Activated CD8-positive, alpha-beta memory T cell treated with anti-CD3 and anti-CD28 coated beads for 4 hours (primary cell): Measurements from ENCODE around the gene GPR150.
"Not testable (repeated sequence)": the region's sequence is repeated elsewhere in the genome, so short reads cannot be mapped to it uniquely, and the experiment has no call there.

Experiments used
- DNase-seq, 2 donors: peaks; one replicate each; pipeline ENCODE4 v3.0.0-alpha.2; 2020; ENCODE audit warnings: low read depth in 2 of 2

The GPR150 gene

DNA sequence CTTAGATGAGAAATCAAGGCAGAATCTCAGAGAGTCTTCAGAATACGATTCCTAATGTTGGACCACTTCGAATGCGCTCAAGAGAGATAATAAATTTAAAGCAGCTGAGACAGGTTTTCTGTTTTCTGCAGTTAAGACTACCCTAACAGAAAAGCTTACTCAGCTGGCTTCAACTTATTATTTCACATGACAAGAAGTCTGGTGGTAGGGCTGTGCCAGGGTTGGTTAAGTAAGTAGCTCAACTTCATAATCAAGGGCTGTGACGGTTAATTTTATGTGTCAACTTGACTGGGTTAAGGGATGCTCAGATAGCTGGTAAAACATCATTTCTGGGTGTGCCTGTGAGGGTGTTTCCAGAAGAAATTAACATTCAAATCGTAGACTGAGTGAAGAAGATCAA, 3.8 kb downstream of the GPR150 start:
- no peak for DNase-seq

DNA sequence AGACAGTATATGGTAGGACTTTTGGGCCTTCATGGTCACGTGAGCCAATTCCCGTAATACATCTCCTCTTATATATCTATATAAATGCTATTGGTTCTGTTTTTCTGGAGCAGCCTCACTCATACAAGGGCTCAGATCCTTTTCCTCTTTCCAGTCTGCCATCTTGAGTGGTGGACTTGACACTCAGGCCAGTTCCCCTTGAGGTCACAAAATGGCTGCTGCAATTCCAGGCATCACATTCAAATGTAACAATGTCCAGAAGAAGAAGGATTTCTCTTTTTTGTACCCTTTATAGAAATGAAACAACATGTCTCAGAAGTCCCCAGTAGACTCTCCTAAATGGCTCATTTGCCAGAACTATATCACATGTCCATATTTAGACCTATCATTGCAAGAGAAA, 4.5 kb downstream of the GPR150 start:
- no peak for DNase-seq

DNA sequence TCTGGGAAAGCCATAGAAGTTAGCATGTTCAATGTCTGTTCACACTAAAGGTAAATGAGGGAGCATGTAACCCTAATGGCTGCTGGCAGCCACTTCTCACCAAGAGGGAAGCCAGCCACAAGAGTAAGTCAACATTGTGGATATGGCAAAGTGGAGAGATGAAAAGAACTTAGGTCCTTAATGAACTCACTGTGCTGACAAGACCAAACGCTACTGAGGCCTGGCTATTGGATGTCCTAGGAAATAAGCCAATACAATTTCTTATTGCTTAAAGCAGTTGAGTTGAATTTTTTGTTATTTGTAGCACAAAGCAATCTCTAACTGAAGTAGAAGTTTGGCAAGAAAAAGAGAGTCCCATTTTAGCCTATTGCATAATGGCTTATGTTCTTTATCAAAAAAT, 6.8 kb downstream of the GPR150 start:
- no peak for DNase-seq

DNA sequence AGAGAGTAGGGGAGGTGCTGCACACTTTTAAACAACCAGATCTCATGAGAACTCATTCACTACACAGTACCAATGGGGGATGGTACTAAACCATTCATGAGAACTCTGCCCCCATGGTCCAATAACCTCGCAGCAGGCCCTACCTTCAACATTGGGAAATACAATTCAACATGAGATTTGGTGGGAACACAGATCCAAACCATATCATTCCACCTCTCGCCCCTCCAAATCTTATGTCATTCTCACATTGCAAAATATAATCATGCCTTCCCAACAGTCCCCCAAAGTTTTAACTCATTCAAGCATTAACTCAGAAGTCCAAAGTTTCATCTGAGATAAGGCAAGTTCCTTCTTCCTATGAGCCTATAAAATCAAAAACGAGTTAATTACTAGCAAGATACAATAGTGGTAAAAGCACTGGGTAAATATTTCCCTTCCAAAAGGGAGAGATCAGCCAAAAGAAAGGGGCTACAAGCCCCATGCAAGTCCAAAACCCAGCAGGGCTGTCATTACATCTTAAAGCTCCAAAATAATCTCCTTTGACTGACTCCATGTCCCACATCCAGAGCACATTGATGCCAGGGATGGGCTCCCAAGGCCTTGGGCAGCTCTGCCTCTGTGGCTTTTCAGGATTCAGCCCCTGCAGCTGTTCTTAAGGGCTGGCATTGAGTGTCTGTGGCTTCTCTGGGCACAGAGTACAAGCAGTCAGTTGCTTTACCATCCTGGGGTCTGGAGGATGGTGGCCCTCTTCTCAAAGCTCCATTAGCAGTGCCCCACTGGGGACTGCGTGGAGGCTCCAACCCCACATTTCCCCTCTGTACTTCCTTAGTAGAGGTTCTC, 8.3 kb downstream of the GPR150 start:
- DNase-seq = no peak

DNA sequence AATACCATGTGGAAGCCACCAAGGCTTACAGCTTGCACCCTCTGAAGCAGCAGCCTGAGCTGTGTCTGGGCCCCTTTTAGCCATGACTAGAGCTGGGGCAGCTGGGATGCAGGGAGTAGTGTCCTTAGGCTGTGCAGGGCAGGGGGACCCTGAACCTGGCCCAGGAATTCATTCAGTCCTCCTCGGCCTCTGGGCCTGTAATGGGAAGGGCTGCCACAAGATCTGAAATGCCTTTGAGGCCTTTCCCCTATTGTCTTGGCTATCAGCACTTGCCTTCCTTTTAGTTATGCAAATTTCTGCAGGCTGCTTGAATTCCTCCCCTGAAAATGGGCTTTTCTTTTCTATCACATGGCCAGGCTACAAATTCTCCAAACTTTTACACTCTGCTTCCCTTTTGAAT, 9.0 kb downstream of the GPR150 start:
- DNase-seq = no peak

DNA sequence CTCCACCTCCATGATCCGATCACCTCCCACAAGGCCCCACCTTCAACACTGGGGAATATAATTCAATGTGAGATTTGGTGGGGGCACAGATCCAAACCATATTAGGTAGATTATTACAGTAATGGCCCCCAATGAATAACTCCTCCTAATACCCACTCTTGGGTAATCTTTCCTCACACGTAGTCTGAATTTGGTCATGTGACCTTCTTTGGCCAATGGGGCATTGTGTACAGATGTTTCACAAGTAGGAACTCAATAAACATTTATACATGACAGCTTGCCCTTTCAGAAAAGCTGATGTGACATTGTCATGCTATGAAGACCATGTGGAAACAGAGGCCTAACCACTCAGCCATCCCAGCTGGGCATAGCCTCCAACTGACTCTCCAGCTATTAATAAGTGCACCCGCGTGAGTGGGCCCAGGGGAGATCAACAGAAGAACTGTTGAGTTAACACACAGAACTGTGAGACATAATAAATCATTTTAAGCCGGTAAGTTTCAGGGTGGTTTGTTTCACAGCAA, 10.6 kb downstream of the GPR150 start:
- no peak for DNase-seq

DNA sequence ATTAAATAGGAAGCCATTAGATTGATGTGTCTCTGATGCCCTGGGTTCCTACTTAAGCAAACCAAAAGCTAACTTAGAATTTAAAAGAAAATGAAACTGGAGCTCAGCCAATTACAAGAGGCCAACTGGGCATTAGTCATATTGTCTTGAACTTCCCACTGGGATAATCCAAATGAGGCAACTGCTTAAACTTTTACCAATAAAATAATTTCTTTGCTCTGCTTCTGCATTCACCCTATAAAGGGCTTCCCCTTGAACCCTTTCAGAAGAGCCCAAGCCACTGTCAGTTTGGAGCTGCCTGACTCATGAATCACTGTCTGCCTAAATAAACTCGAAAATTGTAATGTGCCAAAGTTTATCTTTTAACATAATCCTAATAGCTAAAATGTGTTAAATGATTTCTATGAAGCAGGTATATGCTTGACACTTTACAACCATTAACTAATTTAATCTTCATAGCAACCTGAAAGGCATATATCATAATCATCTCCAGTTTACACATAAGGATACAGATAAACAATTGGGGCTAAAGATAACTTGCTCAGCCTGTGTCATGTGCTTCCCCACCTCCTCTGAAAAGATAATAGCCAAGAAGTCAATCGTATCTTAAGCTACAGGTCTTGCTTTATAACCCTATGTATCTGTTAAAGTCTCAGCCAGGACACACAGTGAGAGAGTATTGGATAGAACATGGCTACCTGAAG, 11.5 kb downstream of the GPR150 start:
- no peak for DNase-seq

DNA sequence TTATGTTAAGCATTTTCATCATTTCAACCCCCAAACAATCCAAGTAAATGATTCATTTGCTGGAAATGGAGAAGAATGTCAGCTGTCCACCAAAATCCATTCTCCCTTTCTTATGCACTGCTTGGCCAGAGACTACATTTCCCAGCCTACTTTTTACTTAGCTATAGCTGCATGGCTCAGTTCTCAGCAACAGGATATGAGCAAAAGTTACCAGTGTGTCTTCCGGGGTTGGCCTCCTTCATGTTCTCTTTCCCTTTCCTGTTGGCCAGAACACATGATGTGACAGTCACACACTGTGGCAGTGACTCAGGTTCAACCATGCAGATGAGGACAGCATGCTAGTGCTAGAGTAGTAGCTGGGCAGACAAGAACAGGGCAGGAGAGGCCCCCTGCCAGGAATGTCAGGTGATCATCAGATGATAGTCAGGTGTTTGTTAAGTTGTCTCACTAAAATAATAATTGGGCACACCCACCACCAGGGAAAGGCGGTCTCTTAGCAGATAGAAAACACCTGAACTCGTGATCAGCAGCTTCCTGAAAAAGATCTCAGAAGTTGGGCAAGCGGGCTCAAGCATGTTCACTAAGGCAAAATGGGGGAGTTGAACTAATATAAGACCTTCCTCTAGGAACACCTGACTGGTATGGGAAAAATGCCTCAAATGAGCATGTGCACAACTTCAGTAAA, 12.2 kb downstream of the GPR150 start:
- peak; percentile 28 to 61 for DNase-seq

DNA sequence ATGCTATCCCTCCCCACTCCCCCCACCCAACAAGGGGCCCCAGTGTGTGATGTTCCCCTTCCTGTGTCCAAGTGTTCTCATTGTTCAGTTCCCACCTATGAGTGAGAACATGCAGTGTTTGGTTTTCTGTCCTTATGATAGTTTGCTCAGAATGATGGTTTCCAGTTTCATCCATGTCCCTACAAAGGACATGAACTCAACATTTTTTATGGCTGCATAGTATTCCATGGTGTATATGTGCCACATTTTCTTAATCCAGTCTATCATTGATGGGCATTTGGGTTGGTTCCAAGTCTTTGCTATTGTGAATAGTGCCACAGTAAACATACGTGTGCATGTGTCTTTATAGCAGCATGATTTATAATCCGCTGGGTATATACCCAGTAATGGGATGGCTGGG, 13.1 kb downstream of the GPR150 start:
- DNase-seq = not testable (repeated sequence)

DNA sequence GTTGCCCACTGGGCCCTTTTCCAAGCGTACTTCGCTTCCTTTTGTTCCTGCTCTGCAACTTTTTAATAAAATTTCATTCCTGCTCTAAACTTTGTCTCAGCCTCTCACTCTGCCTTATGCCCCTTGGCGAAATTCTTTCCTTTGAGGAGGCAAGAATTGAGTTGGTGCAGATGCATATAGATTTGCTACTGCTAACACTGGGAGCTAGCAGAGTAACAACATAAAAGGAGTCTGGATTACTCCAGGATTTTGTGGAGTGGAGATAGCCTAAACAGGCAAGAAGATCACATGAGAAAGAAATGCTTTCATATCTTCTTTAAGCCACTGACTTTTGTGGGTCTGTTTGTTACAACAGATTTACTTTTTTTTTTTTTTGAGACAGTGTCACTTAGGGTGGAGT, 13.8 kb downstream of the GPR150 start:
- no peak for DNase-seq

DNA sequence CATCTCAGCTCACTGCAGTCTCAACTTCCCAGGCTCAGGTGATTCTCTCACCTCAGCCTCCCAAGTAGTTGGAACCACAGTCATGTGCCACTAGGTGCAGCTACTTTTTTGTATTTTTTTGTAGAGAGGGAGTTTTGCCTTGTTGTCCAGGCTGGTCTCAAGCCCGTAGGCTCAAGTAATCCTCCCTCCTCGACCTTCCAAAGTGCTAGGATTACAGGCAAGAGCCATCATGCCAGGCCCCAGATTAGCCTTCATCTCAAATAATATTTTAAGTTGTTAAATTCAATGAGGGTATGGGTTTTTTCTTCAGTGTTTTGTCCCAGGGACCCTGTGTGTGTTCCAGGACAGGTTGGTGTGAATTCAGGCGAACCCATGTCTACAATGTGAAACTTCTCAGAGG, 14.2 kb downstream of the GPR150 start:
- no peak for DNase-seq

DNA sequence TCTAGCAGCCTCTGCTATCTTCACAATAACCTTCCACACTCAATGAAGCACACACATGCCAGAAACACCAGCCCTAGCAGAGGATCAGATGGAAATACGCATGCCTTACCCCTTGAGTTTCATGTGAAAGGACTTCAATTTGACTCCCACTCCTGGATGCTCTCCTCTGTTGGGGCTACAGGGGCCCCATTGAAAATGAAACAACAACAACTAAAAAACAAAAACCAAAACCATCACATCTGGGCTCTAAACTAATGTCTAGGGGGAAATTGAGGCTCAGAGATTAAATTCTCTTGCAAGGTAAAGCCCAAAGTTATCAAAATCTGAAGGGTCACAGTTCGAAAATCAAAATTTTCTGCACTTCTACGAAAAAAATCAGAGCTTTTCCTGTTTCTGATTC, 18.7 kb downstream of the GPR150 start:
- DNase-seq = no peak

DNA sequence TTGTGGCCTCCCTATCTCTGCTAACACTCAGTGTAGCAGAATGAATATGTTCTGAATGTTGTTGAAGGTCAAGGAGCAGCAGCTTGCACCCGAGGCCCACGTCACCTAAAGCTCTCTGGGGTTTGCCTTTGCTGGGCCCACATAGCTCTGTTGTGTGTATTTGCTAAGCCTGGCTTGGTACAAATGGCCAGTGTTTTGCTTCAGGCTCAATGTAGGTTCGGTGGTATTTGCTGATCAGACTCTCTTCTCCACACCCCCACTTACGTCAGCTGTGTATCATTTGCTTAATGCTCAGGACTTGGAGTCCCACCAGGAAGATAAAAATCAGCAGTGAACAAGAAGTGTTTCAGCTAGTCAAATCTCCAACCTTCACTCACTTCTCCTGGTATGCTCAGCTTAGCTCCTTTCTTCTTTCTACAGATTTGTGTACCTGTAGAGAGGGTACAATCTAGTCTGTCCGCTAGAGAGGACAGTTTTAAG, 21.9 kb downstream of the GPR150 start:
- DNase-seq = no peak

DNA sequence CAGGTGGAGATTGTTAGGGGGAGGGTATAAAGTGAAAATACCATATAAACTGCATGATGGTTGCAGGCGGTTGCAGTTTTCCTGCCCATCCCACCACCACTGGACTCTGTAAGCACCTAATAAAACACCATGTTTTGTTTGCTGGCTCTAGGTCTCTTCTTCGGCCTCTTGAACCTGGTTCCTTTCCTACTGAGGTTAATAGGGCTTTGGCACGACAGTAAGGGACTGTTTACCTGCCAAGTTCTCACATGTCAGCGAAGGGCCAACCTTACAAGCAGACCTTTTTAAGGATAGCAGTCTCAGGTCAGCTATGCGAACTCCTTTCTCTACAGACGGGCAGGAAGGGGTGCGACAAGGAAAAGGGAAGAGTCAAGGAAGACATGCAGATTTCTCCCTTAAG, 23.3 kb downstream of the GPR150 start:
- no peak for DNase-seq

DNA sequence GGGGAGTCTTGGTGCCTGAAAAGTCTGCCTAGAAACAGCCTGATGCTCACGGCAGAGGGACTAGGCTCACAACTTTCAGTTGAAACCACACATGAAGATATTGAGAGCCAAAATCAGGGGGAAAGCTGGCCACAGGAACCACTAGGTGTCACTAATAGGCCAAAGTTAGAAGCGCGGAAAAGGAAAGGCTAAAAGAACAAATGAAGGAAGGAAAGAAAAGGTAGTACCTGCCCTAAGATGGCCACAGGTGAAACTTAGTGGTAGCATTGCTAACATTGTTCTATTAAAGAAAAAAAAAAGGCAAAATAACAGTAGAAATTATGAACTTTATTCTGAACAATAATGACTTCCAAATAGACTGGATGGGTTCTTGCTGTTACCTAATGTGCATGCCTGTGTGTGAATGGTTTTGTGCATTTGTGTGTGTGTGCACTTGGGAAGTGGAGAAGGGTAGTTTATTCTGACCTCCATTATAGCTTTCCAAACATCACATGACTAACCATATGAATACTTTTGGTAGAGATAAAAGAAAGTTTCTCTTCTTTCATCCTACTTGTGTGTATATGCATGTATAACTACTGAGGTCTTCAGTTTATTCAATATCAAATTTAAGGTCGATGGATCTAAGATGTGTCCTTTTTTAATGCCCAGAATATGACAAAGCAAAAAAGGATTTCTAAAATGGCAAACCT, 24.6 kb downstream of the GPR150 start:
- DNase-seq = no peak

DNA sequence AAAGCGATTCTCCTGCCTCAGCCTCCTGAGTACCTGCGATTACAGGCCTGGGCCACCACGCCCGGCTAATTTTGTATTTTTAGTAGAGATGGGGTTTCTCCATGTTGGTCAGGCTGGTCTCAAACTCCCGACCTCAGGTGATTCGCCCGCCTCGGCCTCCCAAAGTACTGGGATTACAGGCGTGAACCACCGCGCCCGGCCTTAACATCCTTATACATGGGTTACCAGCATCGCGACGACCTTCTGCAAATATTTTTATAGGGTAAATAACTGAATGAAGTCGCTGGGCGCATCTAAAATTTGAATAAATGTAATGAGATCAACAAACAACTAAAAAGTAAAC, 26.3 kb downstream of the GPR150 start:
- DNase-seq = not testable (repeated sequence)

DNA sequence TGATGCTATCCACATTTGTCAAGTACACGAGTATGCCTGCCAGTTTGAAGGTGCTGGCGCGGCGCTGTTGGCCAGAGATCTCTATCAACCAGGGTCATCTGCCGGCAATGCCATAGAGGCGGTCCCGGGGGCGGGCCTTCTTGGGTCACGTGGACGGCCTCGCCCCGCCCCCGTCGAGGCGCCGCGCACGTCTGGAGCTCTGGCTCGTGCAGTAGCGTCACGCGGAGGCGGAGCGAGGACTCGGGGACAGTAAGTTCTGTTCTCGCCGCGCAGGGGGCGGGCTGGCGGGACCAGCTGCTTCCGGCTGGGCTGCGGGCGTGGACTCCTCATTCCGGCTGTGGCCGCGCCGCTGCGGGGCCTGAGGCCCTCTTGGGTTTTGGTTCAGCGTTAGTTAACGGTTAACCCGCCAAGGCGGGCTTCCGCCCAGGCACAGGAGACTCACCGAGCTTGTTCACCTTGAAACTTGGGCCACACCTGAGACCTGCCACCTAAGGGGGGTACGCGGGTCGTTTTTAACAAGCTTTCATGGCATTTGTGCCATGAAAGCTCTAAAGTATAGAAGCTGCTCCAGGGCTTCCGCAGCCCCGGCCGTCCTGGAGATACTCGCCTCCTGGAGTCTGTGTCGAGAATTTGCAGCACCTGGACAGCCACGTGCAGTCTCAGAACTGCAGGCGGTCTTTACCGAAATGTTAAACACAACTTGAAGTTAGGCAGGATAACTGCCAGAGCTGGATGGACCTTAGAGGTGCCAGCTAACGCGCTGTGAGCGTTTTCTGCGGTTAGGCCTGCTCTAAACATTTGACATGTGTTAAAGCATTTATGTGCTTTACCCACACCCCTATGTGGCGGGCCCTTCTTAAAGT, 26.9 kb downstream of the GPR150 start, which contains the start of gene RFESD:
RFESD (plus strand) TSS at position 209 of the 863 bp plus-strand sequence. CDS start 5,495 bp downstream, outside the sequence.
- peak; percentile 89 to 90 for DNase-seq

DNA sequence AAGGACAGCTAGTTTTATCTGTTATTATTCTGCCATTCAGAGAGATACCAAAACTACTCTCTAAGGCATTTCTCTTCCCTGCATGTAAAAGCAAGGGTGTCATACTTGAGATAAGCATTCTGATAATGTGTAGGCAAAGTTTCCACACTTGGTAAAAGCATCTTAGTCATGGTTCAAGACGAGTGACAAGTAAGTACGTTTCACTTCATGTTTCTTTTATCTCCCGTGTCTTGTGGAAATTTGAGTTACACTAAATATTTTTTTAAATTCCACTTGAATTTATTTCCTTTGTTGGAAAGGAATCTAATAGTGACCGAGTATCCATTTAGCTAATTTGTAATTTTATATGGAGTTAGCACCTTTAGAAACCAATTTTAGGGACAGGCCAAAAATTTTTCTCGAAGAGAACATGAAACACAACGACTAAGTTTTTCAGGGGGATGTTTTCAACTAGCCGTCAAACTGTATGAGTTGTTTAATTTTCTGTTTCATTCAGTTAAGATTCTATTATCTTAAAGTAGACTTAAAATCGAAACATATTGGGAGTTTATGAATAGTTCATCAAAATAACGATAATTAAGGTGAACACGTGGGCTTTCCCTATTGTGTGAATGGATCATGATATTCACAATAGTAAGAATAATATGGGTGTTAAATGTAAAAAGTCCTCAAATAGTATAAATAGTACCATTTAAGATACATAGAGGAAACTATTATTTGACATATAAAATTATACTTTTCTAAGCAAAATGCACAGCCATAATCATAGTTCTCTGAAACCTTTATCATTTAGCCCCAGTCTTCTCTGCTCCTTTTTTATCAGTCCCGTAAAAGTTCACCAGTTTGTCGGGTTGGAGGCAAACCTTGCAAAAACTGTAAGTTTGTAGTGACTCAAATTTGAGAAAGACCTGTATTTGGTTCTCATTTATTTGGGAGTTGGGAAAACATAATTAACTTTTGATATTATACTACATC, 28.3 kb downstream of the GPR150 start:
- DNase-seq = no peak

DNA sequence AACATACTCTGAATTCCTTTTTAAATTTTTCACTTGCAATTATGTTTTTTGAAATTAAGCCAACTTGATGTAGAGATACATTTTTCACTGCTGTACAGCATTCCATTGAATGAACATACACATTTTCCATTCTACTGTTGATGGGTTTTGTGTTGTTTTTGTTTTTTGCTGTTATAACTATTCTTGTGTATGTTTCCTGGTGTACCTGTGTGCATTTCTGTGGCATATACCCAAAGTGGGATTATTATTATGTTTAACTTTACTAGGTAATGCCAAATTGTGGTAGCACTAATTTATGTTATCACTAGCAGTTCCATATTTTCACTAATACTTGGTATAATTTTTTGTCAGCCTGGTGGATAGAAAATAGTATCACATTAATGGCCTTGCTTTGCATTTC, 29.4 kb downstream of the GPR150 start:
- DNase-seq = no peak
